Lower leg skin (tissue), 3 donors: ENCODE measurements around the gene PTGES2.
"Not testable (repeated sequence)": the region's sequence is repeated elsewhere in the genome, so short reads cannot be mapped to it uniquely, and the experiment has no call there.

Source experiments
- POLR2A ChIP-seq, 2 donors: fragments of 450-650 bp; IDR thresholded peaks; one replicate each; pipeline ENCODE4 v1.6.1; 2016 to 2017; ENCODE audit warnings: antibody characterized with exemption in 2 of 2, mild to moderate bottlenecking in 1 of 2, moderate library complexity in 1 of 2
- TF ChIP-seq, protein P1 (sequence below), 3 donors: fragments of 450-650 bp; IDR thresholded peaks; one replicate each; pipeline ENCODE4 v1.5.1; 2016; ENCODE audit warnings: antibody characterized with exemption in 3 of 3, mild to moderate bottlenecking in 3 of 3, moderate library complexity in 2 of 3

- TF ChIP-seq, protein P1, sequence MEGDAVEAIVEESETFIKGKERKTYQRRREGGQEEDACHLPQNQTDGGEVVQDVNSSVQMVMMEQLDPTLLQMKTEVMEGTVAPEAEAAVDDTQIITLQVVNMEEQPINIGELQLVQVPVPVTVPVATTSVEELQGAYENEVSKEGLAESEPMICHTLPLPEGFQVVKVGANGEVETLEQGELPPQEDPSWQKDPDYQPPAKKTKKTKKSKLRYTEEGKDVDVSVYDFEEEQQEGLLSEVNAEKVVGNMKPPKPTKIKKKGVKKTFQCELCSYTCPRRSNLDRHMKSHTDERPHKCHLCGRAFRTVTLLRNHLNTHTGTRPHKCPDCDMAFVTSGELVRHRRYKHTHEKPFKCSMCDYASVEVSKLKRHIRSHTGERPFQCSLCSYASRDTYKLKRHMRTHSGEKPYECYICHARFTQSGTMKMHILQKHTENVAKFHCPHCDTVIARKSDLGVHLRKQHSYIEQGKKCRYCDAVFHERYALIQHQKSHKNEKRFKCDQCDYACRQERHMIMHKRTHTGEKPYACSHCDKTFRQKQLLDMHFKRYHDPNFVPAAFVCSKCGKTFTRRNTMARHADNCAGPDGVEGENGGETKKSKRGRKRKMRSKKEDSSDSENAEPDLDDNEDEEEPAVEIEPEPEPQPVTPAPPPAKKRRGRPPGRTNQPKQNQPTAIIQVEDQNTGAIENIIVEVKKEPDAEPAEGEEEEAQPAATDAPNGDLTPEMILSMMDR (IDR thresholded peaks at IDR 0.05), result not testable (repeated sequence)
- TF ChIP-seq POLR2A (IDR thresholded peaks at IDR 0.05), result not testable (repeated sequence)
Observed at GRCh38 chr9:128129976-128130590, 2.6 kb upstream of the PTGES2 start.
